Right forelimb (tissue), 1 donor: ENCODE data around the gene CMIP.
"Not testable (repeated sequence)": the region's sequence is repeated elsewhere in the genome, so short reads cannot be mapped to it uniquely, and the experiment has no call there.

Experiments used
- DNase-seq: peaks from one replicate; pipeline ENCODE4 v3.0.0-alpha.2; 2018

The CMIP gene

GRCh38 chr16:81734632-81735434, 290.2 kb downstream of the CMIP start:
- no peak for DNase-seq

GRCh38 chr16:81737885-81738536, 293.4 kb downstream of the CMIP start:
- peak; percentile 89 for DNase-seq

GRCh38 chr16:81738783-81739496, 294.3 kb downstream of the CMIP start:
- DNase-seq = no peak

GRCh38 chr16:81739503-81739902, 294.9 kb downstream of the CMIP start:
- no peak for DNase-seq

- no peak for DNase-seq
Measured at GRCh38 chr16:81740169-81740568, 295.6 kb downstream of the CMIP start.

- not testable (repeated sequence) for DNase-seq
Measured at GRCh38 chr16:81741430-81741770, 296.8 kb downstream of the CMIP start.

- DNase-seq = no peak
Measured at GRCh38 chr16:81744385-81744784, 299.8 kb downstream of the CMIP start.

GRCh38 chr16:81744911-81745310, 300.3 kb downstream of the CMIP start:
- no peak for DNase-seq

GRCh38 chr16:81745704-81746558, 301.3 kb downstream of the CMIP start:
- peak; percentile 81 for DNase-seq

GRCh38 chr16:81746566-81746965, 302.0 kb downstream of the CMIP start:
- DNase-seq = no peak

GRCh38 chr16:81748476-81749198, 304.0 kb downstream of the CMIP start:
- DNase-seq = no peak

- DNase-seq = peak; percentile 57
Measured at GRCh38 chr16:81752225-81752875, 307.7 kb downstream of the CMIP start.

GRCh38 chr16:81752876-81753227, 308.2 kb downstream of the CMIP start:
- no peak for DNase-seq

GRCh38 chr16:81754858-81755257, 310.2 kb downstream of the CMIP start:
- no peak for DNase-seq

GRCh38 chr16:81755915-81756614, 311.5 kb downstream of the CMIP start:
- no peak for DNase-seq

GRCh38 chr16:81756615-81757356, 312.2 kb downstream of the CMIP start:
- no peak for DNase-seq

- no peak for DNase-seq
Measured at GRCh38 chr16:81758376-81758775, 313.8 kb downstream of the CMIP start.
